Measurements from ENCODE around the gene LARGE1.

LARGE1 gene

GRCh38 chr22:33520904-33521780, 399.1 kb downstream of the LARGE1 start:
- no peak for DNase-seq (ENCODE audit: low read depth)

DNA sequence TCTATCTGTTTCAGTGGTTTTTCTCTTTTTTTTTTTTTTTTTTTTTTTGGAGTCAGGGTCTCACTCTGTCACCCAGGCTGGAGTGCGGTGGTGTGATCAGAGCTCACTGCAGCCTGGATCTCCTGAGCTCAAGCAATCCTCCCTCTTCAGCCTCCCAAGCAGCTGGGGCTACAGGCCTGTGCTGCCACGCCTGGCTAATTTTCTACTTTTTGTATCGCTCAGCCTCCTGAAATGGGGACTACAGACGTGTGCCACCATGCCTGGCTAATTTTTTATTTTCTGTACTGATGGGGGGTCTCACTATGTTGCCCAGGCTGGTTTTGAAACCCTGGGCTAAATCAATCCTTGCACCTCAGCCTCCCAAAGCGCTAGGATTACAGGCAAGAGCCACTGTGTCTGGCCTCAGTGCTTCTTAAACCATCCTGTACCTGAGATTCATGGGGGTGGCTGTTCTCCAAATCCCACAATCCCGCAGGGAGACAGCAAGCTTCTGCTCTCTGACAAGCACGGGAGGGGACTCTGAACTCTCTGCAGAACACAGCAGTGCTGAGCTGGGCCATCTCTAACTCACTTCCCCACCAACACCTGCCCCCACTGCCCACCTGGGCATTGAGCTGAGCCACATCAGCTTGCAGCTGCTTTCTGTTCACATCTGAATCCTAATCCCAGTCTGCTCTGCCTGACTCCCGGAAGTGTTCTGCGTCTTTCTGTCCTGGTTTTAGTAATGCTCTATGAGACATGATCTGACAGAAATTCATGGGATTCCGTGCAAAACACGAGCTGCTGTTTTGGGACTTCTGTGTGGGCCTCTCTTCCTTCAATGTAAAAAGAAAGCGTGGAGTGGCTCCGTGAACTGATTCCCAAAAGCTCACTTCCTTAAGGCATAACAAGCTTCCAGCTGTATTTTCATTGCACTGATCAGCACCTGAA, 400.0 kb downstream of the LARGE1 start:
- no peak for DNase-seq (ENCODE audit: low read depth)

DNA sequence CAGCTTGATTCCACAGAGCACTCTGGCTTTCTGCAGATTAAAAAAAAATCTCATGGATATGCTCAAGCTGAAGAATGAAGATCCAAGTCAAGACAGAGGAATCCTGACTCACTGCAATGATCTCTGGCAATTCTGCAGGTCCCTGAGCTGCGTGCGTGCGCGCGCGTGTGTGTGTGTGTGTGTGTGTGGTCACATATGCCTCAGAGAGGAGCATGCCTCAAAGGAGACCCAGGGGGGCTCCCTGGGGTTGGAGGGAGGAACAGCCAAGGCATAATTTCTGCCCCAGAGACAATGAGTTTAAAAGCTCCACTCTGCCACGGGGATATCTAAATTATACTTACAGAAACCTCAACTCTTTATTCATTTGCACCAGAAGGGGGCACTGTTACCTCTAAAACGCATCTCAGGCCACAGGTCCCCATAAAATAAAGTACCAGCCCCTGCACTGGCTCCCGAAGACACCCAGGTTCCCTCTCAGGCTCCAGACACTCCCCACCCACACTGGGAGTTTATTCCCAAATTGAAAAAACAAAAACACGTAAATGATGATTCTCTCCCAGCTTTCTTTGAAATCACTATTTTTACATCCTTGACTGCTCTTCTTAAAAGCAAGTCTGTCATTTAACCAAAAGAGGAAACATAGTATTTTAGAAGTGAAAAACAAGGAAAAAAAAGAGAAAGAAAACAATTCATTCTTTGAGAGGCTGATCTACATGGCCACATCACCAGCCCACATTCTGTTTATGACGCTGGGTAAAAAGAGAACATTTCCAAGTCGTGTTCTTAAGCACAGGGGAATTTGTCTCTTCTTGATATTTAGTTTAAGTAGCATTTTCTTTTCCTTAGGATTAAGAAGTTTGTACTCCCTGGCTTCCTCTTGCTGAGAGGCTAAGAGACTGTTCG, 401.0 kb downstream of the LARGE1 start:
- DNase-seq (ENCODE audit: low read depth): no peak

GRCh38 chr22:33518405-33518804, 401.9 kb downstream of the LARGE1 start:
- DNase-seq (ENCODE audit: low read depth): no peak

GRCh38 chr22:33515795-33516194, 404.5 kb downstream of the LARGE1 start:
- no peak for DNase-seq (ENCODE audit: low read depth)

DNA sequence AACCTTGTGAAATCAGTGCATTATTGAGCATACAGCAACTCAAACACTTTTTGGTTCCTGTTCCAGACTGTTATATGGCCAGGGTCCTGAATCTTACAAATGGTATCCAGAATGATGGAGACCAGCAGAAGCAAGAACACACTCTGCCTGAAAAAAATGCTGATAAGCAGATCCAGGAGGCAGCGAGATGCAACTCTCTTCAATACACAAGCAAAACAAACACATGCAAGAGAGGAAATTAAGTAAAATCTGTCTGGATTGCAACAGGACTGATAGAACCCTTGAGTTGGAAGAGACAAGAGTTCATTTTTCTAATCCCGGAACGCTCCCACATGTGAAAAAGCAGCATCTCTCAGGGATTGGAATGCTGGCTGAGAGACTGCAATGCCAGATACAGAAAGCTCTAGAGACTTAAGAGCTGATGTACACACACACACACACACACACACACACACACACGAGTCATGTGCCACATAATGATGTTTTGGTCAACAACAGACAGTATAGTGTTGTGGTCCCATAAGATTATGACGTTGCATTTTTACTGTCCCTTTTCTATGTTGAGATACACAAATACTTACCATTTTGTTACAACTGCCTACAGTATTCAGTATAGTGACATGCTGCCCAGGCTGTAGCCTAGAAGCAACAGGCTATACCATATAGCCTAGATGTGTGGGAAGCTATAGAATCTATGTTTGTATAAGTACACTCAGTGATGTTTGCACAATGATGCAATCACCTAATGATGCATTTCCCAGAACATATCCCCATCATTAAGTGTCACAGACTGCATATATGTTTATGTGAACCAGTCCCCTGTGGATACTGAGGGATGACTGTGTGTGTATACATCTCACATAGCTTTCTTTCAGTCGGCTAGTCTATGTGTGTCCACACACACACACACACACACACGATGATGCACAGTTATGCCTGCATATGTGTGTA, 406.6 kb downstream of the LARGE1 start:
- DNase-seq (ENCODE audit: low read depth): no peak

DNA sequence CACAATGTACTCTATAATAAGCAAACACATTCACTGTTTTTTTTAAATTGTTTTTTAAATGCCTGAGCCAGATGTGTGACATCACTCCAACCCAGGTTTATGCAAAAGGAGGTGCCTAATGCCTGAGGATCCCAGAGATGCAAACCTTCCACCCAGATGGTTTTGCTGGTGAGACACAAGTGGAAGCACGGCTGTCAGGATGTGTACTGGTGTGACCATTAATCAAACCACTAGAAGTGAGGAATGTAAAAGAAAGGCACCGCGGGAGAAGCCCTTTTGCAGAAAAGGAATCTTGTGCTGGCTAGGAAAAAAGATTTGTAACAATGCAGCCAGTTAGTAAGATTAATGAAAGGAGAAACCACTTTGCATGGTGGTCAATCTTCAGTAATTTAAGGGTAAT, 407.4 kb downstream of the LARGE1 start:
- DNase-seq (ENCODE audit: low read depth): no peak

GRCh38 chr22:33510429-33510904, 409.8 kb downstream of the LARGE1 start:
- no peak for DNase-seq (ENCODE audit: low read depth)

DNA sequence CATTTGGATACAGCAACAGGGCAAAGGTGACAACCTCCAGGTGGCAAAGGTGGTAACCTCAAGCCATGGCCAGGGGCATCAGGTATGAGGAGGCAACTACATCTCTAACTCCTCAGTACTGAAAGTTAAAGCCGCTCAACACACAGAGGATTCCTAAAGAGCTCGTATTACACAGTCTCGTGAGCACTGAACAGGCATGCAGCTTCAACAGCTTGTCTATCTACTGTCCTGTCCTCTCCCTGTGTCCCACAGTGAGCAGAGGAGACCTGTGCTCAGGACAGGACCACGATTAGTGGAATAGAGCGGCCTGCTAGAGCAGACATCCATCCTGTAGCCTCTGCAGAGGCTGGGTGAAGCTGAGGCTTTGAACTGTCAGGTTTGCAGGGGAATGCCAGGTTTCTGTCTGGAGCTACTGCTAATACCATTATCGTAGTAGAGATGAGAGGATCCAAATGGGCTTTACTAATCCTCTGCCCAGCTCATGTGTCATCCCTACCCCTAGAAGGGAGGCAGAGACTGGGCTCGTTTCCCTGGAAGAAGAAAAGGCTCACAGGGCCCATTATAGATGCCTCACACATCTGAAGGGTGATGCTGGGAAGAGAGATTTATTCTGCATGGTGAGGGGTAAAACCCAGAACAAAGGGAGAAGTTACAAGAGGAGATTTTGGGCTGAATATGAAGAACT, 415.2 kb downstream of the LARGE1 start:
- DNase-seq (ENCODE audit: low read depth): no peak

GRCh38 chr22:33496112-33496511, 424.2 kb downstream of the LARGE1 start:
- no peak for DNase-seq (ENCODE audit: low read depth)

GRCh38 chr22:33493476-33494205, 426.6 kb downstream of the LARGE1 start:
- DNase-seq (ENCODE audit: low read depth): no peak

DNA sequence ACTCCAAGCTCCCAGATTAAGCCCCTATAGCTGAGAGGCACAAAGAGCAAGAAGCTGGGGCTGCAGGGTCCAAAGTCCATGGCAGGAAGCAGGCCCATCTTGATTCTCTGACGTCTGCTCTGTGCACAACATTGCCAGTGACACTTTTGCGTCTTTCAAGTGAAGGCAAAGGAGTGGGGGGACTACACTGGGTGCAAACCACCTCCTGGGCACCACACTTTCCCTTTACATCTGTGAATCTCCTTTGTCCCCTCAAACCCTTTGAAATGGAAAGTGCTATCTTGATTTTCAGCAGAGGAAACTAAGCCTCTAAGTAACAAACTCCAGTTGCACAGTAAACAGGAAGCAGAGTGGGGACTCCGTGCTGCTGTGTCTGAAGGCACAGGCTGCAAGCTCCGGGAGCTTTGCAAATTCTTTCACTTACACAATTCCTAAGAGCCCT, 428.0 kb downstream of the LARGE1 start:
- DNase-seq (ENCODE audit: low read depth): no peak

- no peak for DNase-seq (ENCODE audit: low read depth)
These were observed 433.1 kb downstream of the LARGE1 start for GRCh38 chr22:33487041-33487716.

DNA sequence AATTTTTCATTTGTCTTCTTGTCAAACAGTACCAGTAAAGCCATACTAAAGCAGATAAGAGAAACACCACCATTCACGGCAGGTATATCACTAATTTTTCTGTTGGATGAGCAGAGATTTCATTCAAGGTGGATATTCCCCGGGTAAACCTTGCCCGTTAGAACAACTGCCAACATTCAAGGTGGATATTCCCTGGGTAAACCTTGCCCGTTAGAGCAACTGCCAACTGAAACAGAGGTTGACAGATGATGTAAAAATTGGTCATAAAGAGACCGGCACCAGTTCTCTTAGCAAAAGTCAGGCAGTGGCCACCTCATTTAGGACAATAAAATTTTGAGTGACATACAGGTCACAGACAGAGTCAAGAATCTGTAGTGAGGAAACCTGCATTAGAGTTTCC, 438.7 kb downstream of the LARGE1 start:
- no peak for DNase-seq (ENCODE audit: low read depth)

DNA sequence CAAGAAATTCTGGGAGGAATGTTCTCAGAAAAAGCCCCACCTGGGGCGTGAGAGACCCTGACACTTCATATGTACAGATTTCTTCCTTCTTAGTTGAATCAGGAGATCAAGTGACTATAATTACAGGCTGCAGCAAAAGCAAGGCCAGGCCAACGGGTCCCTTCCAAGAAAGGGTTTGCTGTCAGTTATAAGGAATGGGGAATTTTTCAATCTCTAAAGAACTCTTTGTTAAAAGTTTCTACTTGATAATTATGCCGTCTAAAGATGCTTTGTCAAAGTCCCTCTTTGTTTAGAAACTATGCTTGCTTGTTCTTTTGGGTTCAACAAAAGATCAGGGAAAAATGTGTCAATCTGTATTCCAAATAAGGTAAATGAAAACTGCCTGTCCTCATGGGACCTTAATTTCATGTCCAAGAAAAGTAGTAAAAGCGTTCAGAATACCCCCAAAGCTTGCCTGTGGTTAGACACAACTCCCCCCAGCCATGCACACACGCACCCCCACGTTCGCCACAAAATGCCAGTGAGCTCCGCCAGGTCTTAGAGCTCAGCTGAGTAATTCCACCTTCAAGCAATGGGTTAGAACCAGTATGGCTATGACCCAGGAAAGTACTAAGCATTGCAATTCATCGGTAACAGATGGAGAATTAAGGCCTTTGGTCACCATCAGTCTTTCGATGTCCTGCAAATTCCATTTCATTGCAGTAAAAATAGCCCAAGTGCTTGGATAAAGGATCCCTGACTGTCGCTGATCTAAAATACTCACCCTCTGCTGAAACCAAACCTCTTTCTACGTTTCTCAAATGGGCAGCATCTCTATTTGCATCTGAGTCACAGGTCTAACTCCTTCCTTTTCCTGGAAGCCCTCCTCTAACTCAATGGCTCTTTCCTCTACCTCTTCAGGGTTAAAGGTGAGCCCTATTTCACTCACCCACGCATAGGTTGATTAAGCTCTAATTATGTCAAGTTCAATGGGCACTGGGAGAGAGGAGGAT, 442.9 kb downstream of the LARGE1 start:
- DNase-seq (ENCODE audit: low read depth): no peak

- no peak for DNase-seq (ENCODE audit: low read depth)
These were observed 443.6 kb downstream of the LARGE1 start for GRCh38 chr22:33476716-33477115.

- DNase-seq (ENCODE audit: low read depth): no peak
These were observed 444.1 kb downstream of the LARGE1 start for GRCh38 chr22:33476206-33476605.

Measured in activated T-cell treated with anti-CD3 and anti-CD28 coated beads for 48 hours (primary cell).